Activated gamma-delta T cell (primary cell): Measurements from ENCODE around the gene HMMR.
"Not testable (repeated sequence)": the region's sequence is repeated elsewhere in the genome, so short reads cannot be mapped to it uniquely, and the experiment has no call there.

Experiments used
- DNase-seq: peaks from one replicate; lab custom pipeline; 2025; lab: John Stamatoyannopoulos, UW
- total RNA-seq, 2 donors: gene quantifications; one replicate each; lab custom pipeline; 2026; lab: John Stamatoyannopoulos, UW

HMMR gene, protein sequence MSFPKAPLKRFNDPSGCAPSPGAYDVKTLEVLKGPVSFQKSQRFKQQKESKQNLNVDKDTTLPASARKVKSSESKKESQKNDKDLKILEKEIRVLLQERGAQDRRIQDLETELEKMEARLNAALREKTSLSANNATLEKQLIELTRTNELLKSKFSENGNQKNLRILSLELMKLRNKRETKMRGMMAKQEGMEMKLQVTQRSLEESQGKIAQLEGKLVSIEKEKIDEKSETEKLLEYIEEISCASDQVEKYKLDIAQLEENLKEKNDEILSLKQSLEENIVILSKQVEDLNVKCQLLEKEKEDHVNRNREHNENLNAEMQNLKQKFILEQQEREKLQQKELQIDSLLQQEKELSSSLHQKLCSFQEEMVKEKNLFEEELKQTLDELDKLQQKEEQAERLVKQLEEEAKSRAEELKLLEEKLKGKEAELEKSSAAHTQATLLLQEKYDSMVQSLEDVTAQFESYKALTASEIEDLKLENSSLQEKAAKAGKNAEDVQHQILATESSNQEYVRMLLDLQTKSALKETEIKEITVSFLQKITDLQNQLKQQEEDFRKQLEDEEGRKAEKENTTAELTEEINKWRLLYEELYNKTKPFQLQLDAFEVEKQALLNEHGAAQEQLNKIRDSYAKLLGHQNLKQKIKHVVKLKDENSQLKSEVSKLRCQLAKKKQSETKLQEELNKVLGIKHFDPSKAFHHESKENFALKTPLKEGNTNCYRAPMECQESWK
- total RNA-seq: 0.51 to 3.0 reads per million in 2 donors

GRCh38 chr5:163460562-163461171, at the start of gene HMMR:
Gene HMMR (plus strand): TSS chr5:163460632. CDS start chr5:163460693, 61 bp downstream.
- DNase-seq: no peak

DNA sequence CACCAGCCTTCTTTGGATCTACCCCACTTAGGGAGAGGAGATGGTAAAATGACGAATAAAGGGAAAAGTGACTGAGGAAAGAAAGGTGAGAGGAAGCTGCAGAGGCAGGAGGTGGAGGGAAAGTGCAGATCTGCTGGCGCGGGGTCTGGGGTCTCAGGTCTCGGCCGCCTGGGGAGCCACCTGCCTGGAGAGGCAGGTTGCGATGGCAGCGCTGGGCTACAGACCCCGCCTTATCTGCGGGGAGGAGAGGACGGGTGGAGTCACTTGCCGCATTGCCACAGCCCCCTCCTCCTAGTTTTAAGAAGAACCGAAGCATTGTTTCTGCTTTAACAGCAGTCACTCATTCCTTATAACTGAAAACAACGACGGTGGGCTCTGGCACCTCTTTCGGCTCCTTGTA, 44.8 kb upstream of the HMMR start:
- not testable (repeated sequence) for DNase-seq

- DNase-seq: no peak
Observed at GRCh38 chr5:163424836-163425235, 35.6 kb upstream of the HMMR start.

- DNase-seq: not testable (repeated sequence)
Observed at GRCh38 chr5:163426128-163426527, 34.3 kb upstream of the HMMR start.

DNA sequence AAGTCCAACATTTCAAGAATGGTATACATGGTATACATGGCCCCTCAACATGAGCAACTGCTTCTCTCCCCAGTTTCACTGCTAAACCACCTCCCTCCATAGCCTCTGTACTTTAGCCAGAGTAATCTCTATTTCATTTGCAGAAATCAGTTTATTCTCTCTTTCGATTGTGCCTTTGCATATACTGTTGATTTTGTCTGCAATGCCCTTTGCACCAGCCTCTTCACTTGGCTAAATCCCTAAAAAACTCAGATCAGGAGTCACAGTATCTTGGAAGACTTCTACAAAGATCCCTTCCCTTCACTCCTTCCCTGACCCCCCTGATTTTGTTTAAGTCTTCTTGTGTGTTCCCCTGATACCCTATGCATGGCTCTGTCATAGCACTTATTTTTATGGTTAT, 27.9 kb upstream of the HMMR start:
- no peak for DNase-seq

GRCh38 chr5:163433271-163433670, 27.2 kb upstream of the HMMR start:
- no peak for DNase-seq

- no peak for DNase-seq
Observed at GRCh38 chr5:163434401-163434866, 26.0 kb upstream of the HMMR start.

- no peak for DNase-seq
Observed at GRCh38 chr5:163436515-163436914, 23.9 kb upstream of the HMMR start.

GRCh38 chr5:163437011-163437308, 23.5 kb upstream of the HMMR start:
- no peak for DNase-seq

DNA sequence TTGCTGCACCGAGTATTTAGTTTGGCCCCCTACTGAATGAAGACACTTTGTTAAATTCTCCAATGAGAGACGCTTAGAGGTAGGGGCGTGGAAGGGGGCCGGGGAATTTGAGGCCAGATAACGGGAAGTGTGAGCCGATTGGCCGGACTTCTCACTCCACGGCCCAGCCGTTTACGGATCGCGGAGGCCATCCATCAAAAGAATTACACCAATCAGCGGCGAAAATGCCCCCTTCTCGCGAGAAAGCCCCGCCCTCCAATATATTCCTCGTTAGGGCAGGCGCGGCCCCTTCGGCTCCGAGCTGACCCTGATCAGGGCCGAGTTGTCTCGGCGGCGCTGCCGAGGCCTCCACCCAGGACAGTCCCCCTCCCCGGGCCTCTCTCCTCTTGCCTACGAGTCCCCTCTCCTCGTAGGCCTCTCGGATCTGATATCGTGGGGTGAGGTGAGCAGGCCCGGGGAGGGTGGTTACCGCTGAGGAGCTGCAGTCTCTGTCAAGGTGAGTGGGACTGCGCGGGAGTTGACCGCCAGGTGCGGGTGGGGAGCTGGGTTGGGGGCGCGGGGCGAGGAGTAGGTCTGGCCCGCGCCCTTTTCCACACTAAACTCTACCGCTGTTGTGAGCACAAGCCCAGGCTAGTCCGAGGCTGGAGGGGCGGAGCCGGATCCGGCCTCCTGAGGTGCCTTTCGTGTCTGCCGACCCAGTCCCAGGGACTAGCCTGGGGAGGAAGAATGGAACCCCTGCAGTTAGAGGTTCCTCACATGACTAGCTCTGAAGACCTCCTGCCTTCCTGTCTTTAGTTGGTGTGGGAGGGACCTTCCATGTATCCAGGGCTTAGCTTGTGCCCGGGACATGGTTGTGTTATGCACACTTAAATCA, 22.9 kb upstream of the HMMR start, which contains the start of gene CCNG1:
CCNG1 (plus strand) TSS at position 287 of the 874 bp plus-strand sequence. CDS start 1,662 bp downstream, outside the sequence.
- DNase-seq: peak; percentile 57

DNA sequence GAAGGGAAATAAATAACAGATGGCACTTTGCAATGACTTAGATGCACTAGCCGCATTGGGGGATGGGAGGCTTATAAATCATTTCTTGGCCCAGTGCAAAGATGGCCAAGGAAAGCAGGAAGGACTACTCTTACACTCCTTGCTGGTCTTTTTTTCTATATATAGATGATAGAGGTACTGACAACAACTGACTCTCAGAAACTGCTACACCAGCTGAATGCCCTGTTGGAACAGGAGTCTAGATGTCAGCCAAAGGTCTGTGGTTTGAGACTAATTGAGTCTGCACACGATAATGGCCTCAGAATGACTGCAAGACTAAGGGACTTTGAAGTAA, 21.4 kb upstream of the HMMR start:
- DNase-seq: no peak

GRCh38 chr5:163440954-163441353, 19.5 kb upstream of the HMMR start:
- no peak for DNase-seq

DNA sequence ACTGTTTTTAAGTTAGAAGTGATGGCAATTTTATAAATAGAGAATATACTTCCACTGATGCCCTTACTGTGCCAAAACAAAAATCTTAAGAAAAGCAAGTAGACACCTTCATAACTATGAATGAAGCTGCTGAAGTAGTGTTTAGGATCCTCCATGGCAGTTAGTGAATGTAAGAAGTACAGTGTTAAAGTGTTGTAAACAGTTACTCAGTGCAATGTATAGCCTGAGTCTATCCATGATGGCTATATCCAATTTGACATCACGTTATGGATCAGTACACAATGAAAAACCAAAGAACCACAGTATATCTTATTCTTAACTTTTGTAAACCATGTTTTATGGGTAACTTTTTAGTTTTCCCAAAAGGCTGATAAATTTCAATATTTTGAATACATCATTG, 15.9 kb upstream of the HMMR start:
- DNase-seq: no peak

- DNase-seq: no peak
Observed at GRCh38 chr5:163445345-163445744, 15.1 kb upstream of the HMMR start.

GRCh38 chr5:163447191-163447590, 13.2 kb upstream of the HMMR start:
- DNase-seq: no peak

DNA sequence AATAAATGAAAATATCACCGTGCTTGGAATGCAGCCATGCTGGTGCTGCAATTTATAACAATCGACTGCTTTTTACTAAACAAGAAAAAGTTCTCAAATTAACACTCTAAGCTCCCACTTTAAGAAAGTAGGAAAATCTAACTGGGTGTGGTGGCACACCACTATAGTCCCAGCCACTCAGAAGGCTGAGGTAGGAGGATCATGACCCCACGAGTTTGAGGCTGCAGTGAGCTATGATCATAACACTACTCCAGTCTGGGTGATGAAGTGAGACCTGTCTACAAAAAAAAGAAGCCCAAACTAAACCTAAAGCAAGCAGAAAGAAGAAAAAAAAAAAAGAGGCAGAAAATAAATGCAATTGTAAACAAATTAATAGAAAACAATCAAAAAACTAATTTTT, 12.6 kb upstream of the HMMR start:
- DNase-seq: no peak

GRCh38 chr5:163448491-163448890, 11.9 kb upstream of the HMMR start:
- DNase-seq: no peak

DNA sequence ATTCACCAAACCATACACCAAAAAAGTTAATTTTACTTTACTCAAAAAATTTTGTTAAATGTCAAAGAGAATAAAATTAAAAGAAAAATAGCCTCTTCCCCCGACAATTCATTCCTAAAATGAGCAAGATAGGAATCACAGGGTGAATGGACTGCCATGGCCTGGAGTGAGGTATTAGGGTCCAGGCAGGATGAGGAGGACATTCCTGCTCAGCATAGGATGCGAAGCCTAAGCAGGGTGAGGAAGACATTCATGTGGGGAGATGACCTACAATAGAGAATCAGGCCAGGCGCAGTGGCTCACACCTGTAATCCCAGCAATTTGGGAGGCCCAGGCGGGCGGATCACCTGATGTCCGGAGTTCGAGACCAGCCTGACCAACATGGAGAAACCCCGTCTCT, 8.9 kb upstream of the HMMR start:
- DNase-seq: no peak

GRCh38 chr5:163453705-163454104, 6.7 kb upstream of the HMMR start:
- no peak for DNase-seq

GRCh38 chr5:163455406-163455805, 5.0 kb upstream of the HMMR start:
- not testable (repeated sequence) for DNase-seq

GRCh38 chr5:163456029-163456589, 4.3 kb upstream of the HMMR start:
- no peak for DNase-seq

DNA sequence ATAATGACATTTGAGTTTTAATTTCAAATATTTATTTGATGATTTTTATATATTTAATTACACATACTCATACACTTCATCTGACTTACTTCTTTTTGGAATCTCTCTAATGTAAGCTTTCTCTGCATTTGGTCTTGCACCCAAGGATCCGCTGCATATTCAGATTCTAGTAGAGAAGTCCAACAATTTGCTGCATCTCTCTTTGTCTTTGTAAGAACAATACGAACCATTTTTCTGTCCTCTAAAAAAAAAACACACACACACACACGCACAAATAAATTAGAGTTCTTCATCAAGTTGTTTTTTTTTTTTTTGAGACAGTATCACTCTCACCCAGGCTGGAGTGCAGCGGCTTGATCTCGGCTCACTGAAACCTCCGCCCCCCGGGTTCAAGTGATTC, 3.6 kb upstream of the HMMR start:
- DNase-seq: no peak
